OCI-LY1 (cell line): ENCODE measurements around the gene MBNL2.

Source experiments
- EZH2 ChIP-seq: fragments of 200-600 bp; sonication (generic), shearing (Covaris generic); IDR thresholded peaks from 2 replicates; pipeline ENCODE4 v1.8.0; 2017; ENCODE audit warnings: borderline replicate concordance, mixed run types, mild to moderate bottlenecking, antibody characterized with exemption, low read length, moderate library complexity, mixed read lengths
- TF ChIP-seq, protein P1 (sequence below): fragments of 200-600 bp; sonication (generic), shearing (Covaris generic); IDR thresholded peaks from 2 replicates; pipeline ENCODE4 v1.5.1; 2017; ENCODE audit warnings: mild to moderate bottlenecking, antibody characterized with exemption, low read length, moderate library complexity, mixed read lengths

DNA sequence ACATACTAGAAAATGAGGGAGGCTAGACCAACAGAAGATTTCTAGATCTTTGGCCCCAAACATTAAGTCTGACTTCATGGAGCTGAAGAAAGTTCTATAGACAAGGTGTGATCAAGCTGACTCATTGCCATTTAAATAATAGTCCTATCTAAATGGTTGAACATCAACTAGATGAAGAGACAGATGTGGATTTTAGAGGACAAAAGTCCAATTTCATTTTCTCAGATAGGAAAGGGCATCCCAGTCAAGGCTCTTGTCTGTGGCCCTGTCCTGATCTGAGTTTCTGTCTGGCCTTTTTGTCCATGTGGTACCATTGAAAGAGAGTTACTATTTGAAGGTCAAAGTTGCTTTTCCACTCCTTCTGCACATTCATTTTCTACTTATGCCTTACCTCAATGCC, 74.6 kb downstream of the MBNL2 start:
- TF ChIP-seq, protein P1, sequence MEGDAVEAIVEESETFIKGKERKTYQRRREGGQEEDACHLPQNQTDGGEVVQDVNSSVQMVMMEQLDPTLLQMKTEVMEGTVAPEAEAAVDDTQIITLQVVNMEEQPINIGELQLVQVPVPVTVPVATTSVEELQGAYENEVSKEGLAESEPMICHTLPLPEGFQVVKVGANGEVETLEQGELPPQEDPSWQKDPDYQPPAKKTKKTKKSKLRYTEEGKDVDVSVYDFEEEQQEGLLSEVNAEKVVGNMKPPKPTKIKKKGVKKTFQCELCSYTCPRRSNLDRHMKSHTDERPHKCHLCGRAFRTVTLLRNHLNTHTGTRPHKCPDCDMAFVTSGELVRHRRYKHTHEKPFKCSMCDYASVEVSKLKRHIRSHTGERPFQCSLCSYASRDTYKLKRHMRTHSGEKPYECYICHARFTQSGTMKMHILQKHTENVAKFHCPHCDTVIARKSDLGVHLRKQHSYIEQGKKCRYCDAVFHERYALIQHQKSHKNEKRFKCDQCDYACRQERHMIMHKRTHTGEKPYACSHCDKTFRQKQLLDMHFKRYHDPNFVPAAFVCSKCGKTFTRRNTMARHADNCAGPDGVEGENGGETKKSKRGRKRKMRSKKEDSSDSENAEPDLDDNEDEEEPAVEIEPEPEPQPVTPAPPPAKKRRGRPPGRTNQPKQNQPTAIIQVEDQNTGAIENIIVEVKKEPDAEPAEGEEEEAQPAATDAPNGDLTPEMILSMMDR, result no peak
- TF ChIP-seq EZH2, result no peak
